HG03196 (cell line): ENCODE measurements around the gene RNF11.
"Not testable (repeated sequence)": the region's sequence is repeated elsewhere in the genome, so short reads cannot be mapped to it uniquely, and the experiment has no call there.

ENCODE experiments used
- ATAC-seq: cut with Tn5 transposase; IDR thresholded peaks from one replicate; pipeline ENCODE4 v1.9.1; 2021; ENCODE audit not compliant: unreplicated experiment

Gene RNF11

GRCh38 chr1:51235673-51236530 lies at the start of gene RNF11:
TSS of gene RNF11 (plus strand) at chr1:51236273. CDS start at chr1:51236757, 484 bp downstream.
- peak; percentile 81 for ATAC-seq

- no peak for ATAC-seq
These were observed 47.8 kb upstream of the RNF11 start for GRCh38 chr1:51188230-51188629.

GRCh38 chr1:51189421-51190073 lies 46.5 kb upstream of the RNF11 start:
- ATAC-seq = no peak

GRCh38 chr1:51190961-51191360 lies 45.1 kb upstream of the RNF11 start:
- no peak for ATAC-seq

GRCh38 chr1:51192213-51192843 lies 43.7 kb upstream of the RNF11 start:
- ATAC-seq = peak; percentile 52

GRCh38 chr1:51193564-51193963 lies 42.5 kb upstream of the RNF11 start:
- ATAC-seq = no peak

- ATAC-seq = peak; percentile 76
These were observed 32.8 kb upstream of the RNF11 start for GRCh38 chr1:51203121-51203873.

GRCh38 chr1:51203874-51204245 lies 32.2 kb upstream of the RNF11 start:
- ATAC-seq = no peak

GRCh38 chr1:51210055-51210454 lies 26.0 kb upstream of the RNF11 start:
- no peak for ATAC-seq

GRCh38 chr1:51210676-51211075 lies 25.4 kb upstream of the RNF11 start:
- ATAC-seq = no peak

- no peak for ATAC-seq
These were observed 21.4 kb upstream of the RNF11 start for GRCh38 chr1:51214615-51215131.

GRCh38 chr1:51215169-51215568 lies 20.9 kb upstream of the RNF11 start:
- no peak for ATAC-seq

- ATAC-seq = no peak
These were observed 19.4 kb upstream of the RNF11 start for GRCh38 chr1:51216631-51217030.

- no peak for ATAC-seq
These were observed 19.0 kb upstream of the RNF11 start for GRCh38 chr1:51217101-51217500.

- no peak for ATAC-seq
These were observed 17.5 kb upstream of the RNF11 start for GRCh38 chr1:51218570-51218969.

- no peak for ATAC-seq
These were observed 17.1 kb upstream of the RNF11 start for GRCh38 chr1:51219022-51219421.

GRCh38 chr1:51221529-51221928 lies 14.5 kb upstream of the RNF11 start:
- not testable (repeated sequence) for ATAC-seq

GRCh38 chr1:51222136-51222787 lies 13.8 kb upstream of the RNF11 start:
- no peak for ATAC-seq

- ATAC-seq = no peak
These were observed 13.3 kb upstream of the RNF11 start for GRCh38 chr1:51222809-51223208.

GRCh38 chr1:51224255-51224654 lies 11.8 kb upstream of the RNF11 start:
- no peak for ATAC-seq
